ENCODE data around the gene VPS35.

- TF ChIP-seq TAF1 (IDR thresholded peaks at IDR 0.05; ENCODE audit: low read depth, low read length) (no peak), POLR2A (IDR thresholded peaks at IDR 0.05; ENCODE audit: low read depth, low read length) (no peak), POU2F2 (IDR thresholded peaks at IDR 0.05; ENCODE audit: low read depth, low read length) (no peak), POLR2AphosphoS5 (IDR thresholded peaks at IDR 0.05; ENCODE audit: low read depth, low read length) (no peak), PAX5 (IDR thresholded peaks at IDR 0.05; ENCODE audit: insufficient read depth, low read length, severe bottlenecking) (no peak), SPI1 (IDR thresholded peaks at IDR 0.05; ENCODE audit: low read depth, low read length) (no peak)
Measured at GRCh38 chr16:46713634-46714033, 24.7 kb upstream of the VPS35 start.
